ENCODE results near the gene NPBWR2. TPM values are rescaled to one million over a fixed set of nuclear protein-coding genes. Genes with fewer than 3 reads are reported as not detected.

The NPBWR2 gene
- total RNA-seq, 1 donor from 2014 or later, result not detected

- peaks cover 12% of the 10 kb centered on the region for H3K27me3 Mint-ChIP-seq (ENCODE audit: unreplicated experiment)
- DNase-seq (ENCODE audit: low spot score), result no peak
- H3K27ac Mint-ChIP-seq (ENCODE audit: unreplicated experiment), result peak overlapping the region; percentile 7
- no peaks in the 10 kb centered on the region for H3K9me3 Mint-ChIP-seq (ENCODE audit: unreplicated experiment)
- H3K36me3 Mint-ChIP-seq (ENCODE audit: low read depth, unreplicated experiment), result peaks cover 12% of the 10 kb centered on the region
- TF ChIP-seq CTCF (IDR thresholded peaks at IDR 0.05; ENCODE audit: unreplicated experiment), result no peak
- peaks cover 11% of the 10 kb centered on the region for H3K4me1 Mint-ChIP-seq (ENCODE audit: unreplicated experiment)
- peak overlapping the region; percentile 33 for H3K4me3 Mint-ChIP-seq (ENCODE audit: unreplicated experiment)
Observed at GRCh38 chr20:64150756-64151632, 43.6 kb upstream of the NPBWR2 start.

- DNase-seq (ENCODE audit: low spot score), result no peak
- H3K27me3 Mint-ChIP-seq (ENCODE audit: unreplicated experiment), result peaks cover 12% of the 10 kb centered on the region
- no peaks in the 10 kb centered on the region for H3K9me3 Mint-ChIP-seq (ENCODE audit: unreplicated experiment)
- peak overlapping the region; percentile 33 for H3K4me3 Mint-ChIP-seq (ENCODE audit: unreplicated experiment)
- no peak for TF ChIP-seq CTCF (IDR thresholded peaks at IDR 0.05; ENCODE audit: unreplicated experiment)
- no peak overlapping the region for H3K27ac Mint-ChIP-seq (ENCODE audit: unreplicated experiment)
- peaks cover 14% of the 10 kb centered on the region for H3K36me3 Mint-ChIP-seq (ENCODE audit: low read depth, unreplicated experiment)
- peaks cover 11% of the 10 kb centered on the region for H3K4me1 Mint-ChIP-seq (ENCODE audit: unreplicated experiment)
Observed at GRCh38 chr20:64149809-64150560, 42.6 kb upstream of the NPBWR2 start.

GRCh38 chr20:64149141-64149540 is 41.8 kb upstream of the NPBWR2 start:
- H3K9me3 Mint-ChIP-seq (ENCODE audit: unreplicated experiment), result no peaks in the 10 kb centered on the region
- no peak overlapping the region for H3K4me3 Mint-ChIP-seq (ENCODE audit: unreplicated experiment)
- peaks cover 11% of the 10 kb centered on the region for H3K4me1 Mint-ChIP-seq (ENCODE audit: unreplicated experiment)
- no peak for TF ChIP-seq CTCF (IDR thresholded peaks at IDR 0.05; ENCODE audit: unreplicated experiment)
- no peak for DNase-seq (ENCODE audit: low spot score)
- peaks cover 22% of the 10 kb centered on the region for H3K36me3 Mint-ChIP-seq (ENCODE audit: low read depth, unreplicated experiment)
- peaks cover 12% of the 10 kb centered on the region for H3K27me3 Mint-ChIP-seq (ENCODE audit: unreplicated experiment)
- H3K27ac Mint-ChIP-seq (ENCODE audit: unreplicated experiment), result no peak overlapping the region

- no peak for DNase-seq (ENCODE audit: low spot score)
- Mint-ChIP-seq H3K27me3 (ENCODE audit: unreplicated experiment) (peaks cover 11% of the 10 kb centered on the region), H3K36me3 (ENCODE audit: low read depth, unreplicated experiment) (peaks cover 19% of the 10 kb centered on the region), H3K9me3 (ENCODE audit: unreplicated experiment) (no peaks in the 10 kb centered on the region), H3K27ac (ENCODE audit: unreplicated experiment) (no peak overlapping the region), H3K4me1 (ENCODE audit: unreplicated experiment) (peaks cover 11% of the 10 kb centered on the region), H3K4me3 (ENCODE audit: unreplicated experiment) (no peak overlapping the region)
- TF ChIP-seq CTCF (IDR thresholded peaks at IDR 0.05; ENCODE audit: unreplicated experiment), result no peak
Observed at GRCh38 chr20:64148581-64148980, 41.2 kb upstream of the NPBWR2 start.

Data from endothelial cell (in vitro differentiated cells).